ENCODE data around the gene BAG3. TPM values are rescaled to one million over a fixed set of nuclear protein-coding genes. Genes with fewer than 3 reads are reported as not detected.

The BAG3 gene
- total RNA-seq, 1 donor from 2014 or later = 24.6 TPM

DNA sequence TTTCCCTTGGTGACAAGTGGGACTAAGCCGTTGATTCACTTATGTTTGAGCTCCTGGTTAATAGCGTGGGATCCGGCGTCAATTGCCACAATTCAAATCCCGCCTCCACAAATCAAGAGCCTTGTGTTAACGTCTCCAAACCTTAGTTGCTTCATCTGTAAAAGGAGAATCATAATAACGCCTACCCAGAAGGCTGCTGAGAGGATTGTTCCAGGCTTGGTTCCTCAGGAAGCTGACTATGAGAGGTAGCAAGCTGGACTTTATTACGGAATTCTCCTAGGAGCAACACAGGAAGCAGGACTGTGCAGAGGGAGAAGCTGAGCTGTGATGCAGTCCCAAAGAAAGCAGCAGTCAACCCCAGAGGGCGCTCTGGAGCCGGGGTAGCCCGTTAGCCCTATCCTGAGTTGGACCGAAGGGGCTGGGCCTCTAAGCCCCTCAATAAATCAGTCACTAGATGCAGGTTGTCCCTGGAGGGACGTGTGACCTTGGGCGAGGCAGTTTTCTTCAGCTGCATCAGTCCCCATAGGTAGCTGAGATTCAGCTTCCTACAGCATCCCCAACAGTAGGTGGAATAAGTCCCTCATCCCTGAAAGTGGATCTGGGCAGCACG is 6.9 kb upstream of the BAG3 start:
- Mint-ChIP-seq H3K4me3 (ENCODE audit: unreplicated experiment) (no peak overlapping the region), H3K9me3 (ENCODE audit: unreplicated experiment) (no peaks in the 10 kb centered on the region), H3K27me3 (ENCODE audit: unreplicated experiment) (no peaks in the 10 kb centered on the region)

DNA sequence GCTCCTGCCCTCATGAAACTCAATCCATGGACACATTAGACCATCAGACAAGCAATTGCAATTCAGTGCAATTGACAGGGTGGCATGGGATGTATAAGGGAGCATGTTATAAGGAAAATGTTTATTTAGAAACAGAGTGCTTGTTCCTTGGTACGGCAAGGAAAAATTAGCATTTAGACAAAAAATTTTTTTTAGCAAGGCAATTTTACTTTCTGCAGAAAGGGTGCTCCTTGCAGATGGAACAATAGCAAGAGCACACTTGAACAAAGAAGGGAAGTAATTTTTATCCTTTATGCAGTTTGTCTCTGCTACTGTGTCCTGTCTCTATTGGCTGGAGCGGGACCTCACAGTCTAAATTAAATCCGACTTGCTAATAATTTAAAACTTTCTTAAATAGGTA is 6.2 kb upstream of the BAG3 start:
- no peak overlapping the region for H3K27ac Mint-ChIP-seq (ENCODE audit: unreplicated experiment)
- no peaks in the 10 kb centered on the region for H3K4me1 Mint-ChIP-seq (ENCODE audit: unreplicated experiment)
- no peaks in the 10 kb centered on the region for H3K27me3 Mint-ChIP-seq (ENCODE audit: unreplicated experiment)
- no peaks in the 10 kb centered on the region for H3K9me3 Mint-ChIP-seq (ENCODE audit: unreplicated experiment)
- no peak overlapping the region for H3K4me3 Mint-ChIP-seq (ENCODE audit: unreplicated experiment)
- DNase-seq (ENCODE audit: low spot score) = no peak
- peaks cover 6% of the 10 kb centered on the region for H3K36me3 Mint-ChIP-seq (ENCODE audit: low read depth, unreplicated experiment)
- TF ChIP-seq CTCF (IDR thresholded peaks at IDR 0.05; ENCODE audit: unreplicated experiment) = no peak

More for the DNA sequence above, 6.9 kb upstream of the BAG3 start:
- Mint-ChIP-seq H3K4me1 (ENCODE audit: unreplicated experiment) (no peaks in the 10 kb centered on the region), H3K27ac (ENCODE audit: unreplicated experiment) (no peak overlapping the region), H3K36me3 (ENCODE audit: low read depth, unreplicated experiment) (peaks cover 6% of the 10 kb centered on the region)
- no peak for TF ChIP-seq CTCF (IDR thresholded peaks at IDR 0.05; ENCODE audit: unreplicated experiment)
- DNase-seq (ENCODE audit: low spot score) = no peak

DNA sequence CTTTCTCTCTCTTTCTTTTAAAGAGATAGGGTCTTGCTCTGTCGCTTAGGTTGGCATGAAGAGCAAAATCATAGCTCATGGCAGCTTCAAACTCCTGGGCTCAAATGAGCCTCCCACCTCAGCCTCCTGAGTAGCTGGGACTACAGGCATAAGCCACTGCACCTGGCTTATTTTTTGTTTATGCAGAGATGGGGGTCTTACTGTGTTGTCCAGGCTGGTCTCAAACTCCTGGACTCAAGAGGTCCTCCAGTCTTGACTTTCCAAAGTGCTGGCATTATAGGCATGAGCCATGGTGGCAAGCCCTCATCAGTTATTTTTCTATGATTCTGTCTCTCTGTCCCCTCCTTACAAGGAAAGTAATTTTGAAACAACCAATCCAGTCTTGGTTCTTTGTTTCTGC is 1.1 kb upstream of the BAG3 start:
- Mint-ChIP-seq H3K27me3 (ENCODE audit: unreplicated experiment) (peaks cover 2% of the 10 kb centered on the region), H3K4me3 (ENCODE audit: unreplicated experiment) (peak overlapping the region; percentile 92), H3K27ac (ENCODE audit: unreplicated experiment) (no peak overlapping the region), H3K36me3 (ENCODE audit: low read depth, unreplicated experiment) (no peaks in the 10 kb centered on the region), H3K4me1 (ENCODE audit: unreplicated experiment) (peaks cover 23% of the 10 kb centered on the region), H3K9me3 (ENCODE audit: unreplicated experiment) (no peaks in the 10 kb centered on the region)
- no peak for DNase-seq (ENCODE audit: low spot score)
- TF ChIP-seq CTCF (IDR thresholded peaks at IDR 0.05; ENCODE audit: unreplicated experiment) = no peak

GRCh38 chr10:119651514-119652360 is 557 bp downstream of the BAG3 start:
- peaks cover 31% of the 10 kb centered on the region for H3K4me1 Mint-ChIP-seq (ENCODE audit: unreplicated experiment)
- peak overlapping the region; percentile 94 for H3K4me3 Mint-ChIP-seq (ENCODE audit: unreplicated experiment)
- TF ChIP-seq CTCF (IDR thresholded peaks at IDR 0.05; ENCODE audit: unreplicated experiment) = no peak
- DNase-seq (ENCODE audit: low spot score) = peak; percentile 49
- H3K36me3 Mint-ChIP-seq (ENCODE audit: low read depth, unreplicated experiment) = peaks cover 4% of the 10 kb centered on the region
- H3K27ac Mint-ChIP-seq (ENCODE audit: unreplicated experiment) = peak overlapping the region; percentile 72
- peaks cover 2% of the 10 kb centered on the region for H3K27me3 Mint-ChIP-seq (ENCODE audit: unreplicated experiment)
- H3K9me3 Mint-ChIP-seq (ENCODE audit: unreplicated experiment) = no peaks in the 10 kb centered on the region

DNA sequence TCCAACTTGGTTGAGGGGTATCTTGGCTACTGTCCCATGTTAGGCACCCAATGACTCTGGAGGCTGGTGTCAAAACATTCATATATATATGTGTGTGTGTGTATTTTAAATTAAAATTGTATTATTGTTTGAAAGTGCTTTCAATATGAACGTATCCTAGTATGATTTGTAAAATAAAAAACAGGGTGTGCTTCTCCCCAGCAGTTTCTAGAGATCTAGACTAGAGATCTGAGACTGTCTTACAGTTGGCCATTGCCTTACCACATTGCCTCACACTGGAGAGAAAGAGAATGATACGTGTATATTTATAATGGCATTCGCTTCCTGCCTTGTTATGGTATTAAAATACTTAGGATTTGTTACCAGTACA is 1.2 kb downstream of the BAG3 start:
- H3K36me3 Mint-ChIP-seq (ENCODE audit: low read depth, unreplicated experiment) = peaks cover 4% of the 10 kb centered on the region
- TF ChIP-seq CTCF (IDR thresholded peaks at IDR 0.05; ENCODE audit: unreplicated experiment) = no peak
- peaks cover 2% of the 10 kb centered on the region for H3K27me3 Mint-ChIP-seq (ENCODE audit: unreplicated experiment)
- no peak for DNase-seq (ENCODE audit: low spot score)
- H3K4me1 Mint-ChIP-seq (ENCODE audit: unreplicated experiment) = peaks cover 31% of the 10 kb centered on the region
- peak overlapping the region; percentile 94 for H3K4me3 Mint-ChIP-seq (ENCODE audit: unreplicated experiment)
- H3K27ac Mint-ChIP-seq (ENCODE audit: unreplicated experiment) = peak overlapping the region; percentile 72
- no peaks in the 10 kb centered on the region for H3K9me3 Mint-ChIP-seq (ENCODE audit: unreplicated experiment)

Data from endothelial cell (in vitro differentiated cells).